ENCODE measurements around the gene TRIM46. TPM values are rescaled to one million over a fixed set of nuclear protein-coding genes. Genes with fewer than 3 reads are reported as not detected.
A peak's percentile ranks its signal among the peaks of the same experiment; 100 is the strongest.

The TRIM46 gene
- total RNA-seq, 1 donor from 2014 or later = 13.2 TPM

- no peak overlapping the region for H3K27ac Mint-ChIP-seq (ENCODE audit: unreplicated experiment)
- Histone ChIP-seq H3K4me1 (ENCODE audit: insufficient read depth, low read length) (peaks cover 15% of the 10 kb centered on the region), H3K9ac (ENCODE audit: low read length) (no peak overlapping the region), H3K4me3 (ENCODE audit: insufficient read depth, low read depth, low read length) (no peak overlapping the region), H3K27me3 (ENCODE audit: insufficient read depth, low read length) (no peaks in the 10 kb centered on the region), H3K36me3 (ENCODE audit: insufficient read depth, low read length) (peaks cover 11% of the 10 kb centered on the region), H2AFZ (ENCODE audit: low read depth, low read length) (no peak overlapping the region), H3K79me2 (ENCODE audit: insufficient read depth, low read length) (peaks cover 27% of the 10 kb centered on the region), H3K4me2 (ENCODE audit: low read length) (no peak overlapping the region), H4K20me1 (ENCODE audit: insufficient read depth, low read length) (peaks cover 8% of the 10 kb centered on the region), H3K27ac (ENCODE audit: low read depth, low read length) (no peak overlapping the region), H3K9me3 (ENCODE audit: insufficient read depth, low read depth, low read length) (no peaks in the 10 kb centered on the region)
- FAIRE-seq (no peak), DNase-seq (ENCODE audit: low read depth) (no peak)
- peaks cover 12% of the 10 kb centered on the region for H3K4me1 Mint-ChIP-seq (ENCODE audit: low read depth, unreplicated experiment)
- H3K9me3 Mint-ChIP-seq (ENCODE audit: unreplicated experiment) = no peaks in the 10 kb centered on the region
- no peak overlapping the region for H3K4me3 Mint-ChIP-seq (ENCODE audit: unreplicated experiment)
- peaks cover 5% of the 10 kb centered on the region for H3K27me3 Mint-ChIP-seq (ENCODE audit: low read depth, unreplicated experiment)
- TF ChIP-seq CTCF (IDR thresholded peaks at IDR 0.05; ENCODE audit: insufficient read depth, low read depth, low read length) = no peak
- TF ChIP-seq EZH2 (IDR thresholded peaks at IDR 0.05; ENCODE audit: insufficient read depth, low read length) = no peak
- peaks cover 13% of the 10 kb centered on the region for H3K36me3 Mint-ChIP-seq (ENCODE audit: low read depth, unreplicated experiment)
Measured at GRCh38 chr1:155169541-155169940, 4.1 kb upstream of the TRIM46 start.

- Histone ChIP-seq H3K27me3 (ENCODE audit: insufficient read depth, low read length) (no peaks in the 10 kb centered on the region), H2AFZ (ENCODE audit: low read depth, low read length) (no peak overlapping the region), H3K4me3 (ENCODE audit: insufficient read depth, low read depth, low read length) (no peak overlapping the region), H4K20me1 (ENCODE audit: insufficient read depth, low read length) (peaks cover 8% of the 10 kb centered on the region), H3K36me3 (ENCODE audit: insufficient read depth, low read length) (peaks cover 11% of the 10 kb centered on the region), H3K4me2 (ENCODE audit: low read length) (no peak overlapping the region), H3K9me3 (ENCODE audit: insufficient read depth, low read depth, low read length) (no peaks in the 10 kb centered on the region), H3K4me1 (ENCODE audit: insufficient read depth, low read length) (peaks cover 21% of the 10 kb centered on the region), H3K9ac (ENCODE audit: low read length) (no peak overlapping the region), H3K27ac (ENCODE audit: low read depth, low read length) (no peak overlapping the region), H3K79me2 (ENCODE audit: insufficient read depth, low read length) (peaks cover 33% of the 10 kb centered on the region)
- Mint-ChIP-seq H3K27ac (ENCODE audit: unreplicated experiment) (no peak overlapping the region), H3K4me3 (ENCODE audit: unreplicated experiment) (peak overlapping the region; percentile 47), H3K4me1 (ENCODE audit: low read depth, unreplicated experiment) (peaks cover 18% of the 10 kb centered on the region), H3K9me3 (ENCODE audit: unreplicated experiment) (no peaks in the 10 kb centered on the region), H3K27me3 (ENCODE audit: low read depth, unreplicated experiment) (peaks cover 5% of the 10 kb centered on the region), H3K36me3 (ENCODE audit: low read depth, unreplicated experiment) (peaks cover 13% of the 10 kb centered on the region)
- FAIRE-seq (no peak), DNase-seq (ENCODE audit: low read depth) (no peak)
- TF ChIP-seq CTCF (IDR thresholded peaks at IDR 0.05; ENCODE audit: insufficient read depth, low read depth, low read length) (no peak), EZH2 (IDR thresholded peaks at IDR 0.05; ENCODE audit: insufficient read depth, low read length) (no peak)
Measured at GRCh38 chr1:155170101-155170785, 3.4 kb upstream of the TRIM46 start.

- no peaks in the 10 kb centered on the region for H3K27me3 ChIP-seq (ENCODE audit: insufficient read depth, low read length)
- H2AFZ ChIP-seq (ENCODE audit: low read depth, low read length) = no peak overlapping the region
- peaks cover 2% of the 10 kb centered on the region for H3K27me3 Mint-ChIP-seq (ENCODE audit: low read depth, unreplicated experiment)
- H3K27ac Mint-ChIP-seq (ENCODE audit: unreplicated experiment) = no peak overlapping the region
- no peak overlapping the region for H3K4me3 Mint-ChIP-seq (ENCODE audit: unreplicated experiment)
- H3K36me3 ChIP-seq (ENCODE audit: insufficient read depth, low read length) = peaks cover 11% of the 10 kb centered on the region
- H4K20me1 ChIP-seq (ENCODE audit: insufficient read depth, low read length) = peaks cover 8% of the 10 kb centered on the region
- peaks cover 13% of the 10 kb centered on the region for H3K36me3 Mint-ChIP-seq (ENCODE audit: low read depth, unreplicated experiment)
- no peak for FAIRE-seq
- no peak overlapping the region for H3K4me3 ChIP-seq (ENCODE audit: insufficient read depth, low read depth, low read length)
- DNase-seq (ENCODE audit: low read depth) = no peak
- no peaks in the 10 kb centered on the region for H3K9me3 ChIP-seq (ENCODE audit: insufficient read depth, low read depth, low read length)
- peaks cover 21% of the 10 kb centered on the region for H3K4me1 Mint-ChIP-seq (ENCODE audit: low read depth, unreplicated experiment)
- H3K9me3 Mint-ChIP-seq (ENCODE audit: unreplicated experiment) = no peaks in the 10 kb centered on the region
- H3K9ac ChIP-seq (ENCODE audit: low read length) = no peak overlapping the region
- H3K27ac ChIP-seq (ENCODE audit: low read depth, low read length) = no peak overlapping the region
- TF ChIP-seq EZH2 (IDR thresholded peaks at IDR 0.05; ENCODE audit: insufficient read depth, low read length) = no peak
- no peak for TF ChIP-seq CTCF (IDR thresholded peaks at IDR 0.05; ENCODE audit: insufficient read depth, low read depth, low read length)
- no peak overlapping the region for H3K4me2 ChIP-seq (ENCODE audit: low read length)
- peaks cover 22% of the 10 kb centered on the region for H3K4me1 ChIP-seq (ENCODE audit: insufficient read depth, low read length)
- peaks cover 34% of the 10 kb centered on the region for H3K79me2 ChIP-seq (ENCODE audit: insufficient read depth, low read length)
Measured at GRCh38 chr1:155170806-155171205, 2.8 kb upstream of the TRIM46 start.

Measured in astrocyte (in vitro differentiated cells and primary cell).